NCI-H2196 treated with DMSO at 0.1 percent for 48 hours (cell line): Measurements from ENCODE around the gene CEP63.
"Not testable (repeated sequence)": the region's sequence is repeated elsewhere in the genome, so short reads cannot be mapped to it uniquely, and the experiment has no call there.

ENCODE experiments used
- DNase-seq: peaks from one replicate; lab custom pipeline; 2025; ENCODE audit not compliant: unreplicated experiment; lab: John Stamatoyannopoulos, UW

CEP63 gene

DNA sequence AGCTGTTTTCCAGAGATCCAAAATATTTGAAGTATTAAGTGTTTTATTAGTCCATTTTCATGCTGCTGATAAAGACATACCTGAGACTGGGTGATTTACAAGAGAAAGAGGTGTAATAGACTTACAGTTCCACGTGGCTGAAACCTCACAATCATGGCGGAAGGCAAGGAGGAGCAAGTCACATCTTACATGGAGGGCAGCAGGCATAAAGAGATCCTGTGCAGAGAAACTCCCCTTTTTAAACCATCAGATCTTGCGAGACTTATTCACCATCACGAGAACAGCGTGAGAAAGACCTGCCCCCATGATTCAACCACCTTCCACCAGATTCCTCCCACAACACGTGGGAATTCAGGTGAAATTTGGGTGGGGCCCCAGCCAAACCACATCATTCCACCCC is 82.9 kb downstream of the CEP63 start:
- no peak for DNase-seq

DNA sequence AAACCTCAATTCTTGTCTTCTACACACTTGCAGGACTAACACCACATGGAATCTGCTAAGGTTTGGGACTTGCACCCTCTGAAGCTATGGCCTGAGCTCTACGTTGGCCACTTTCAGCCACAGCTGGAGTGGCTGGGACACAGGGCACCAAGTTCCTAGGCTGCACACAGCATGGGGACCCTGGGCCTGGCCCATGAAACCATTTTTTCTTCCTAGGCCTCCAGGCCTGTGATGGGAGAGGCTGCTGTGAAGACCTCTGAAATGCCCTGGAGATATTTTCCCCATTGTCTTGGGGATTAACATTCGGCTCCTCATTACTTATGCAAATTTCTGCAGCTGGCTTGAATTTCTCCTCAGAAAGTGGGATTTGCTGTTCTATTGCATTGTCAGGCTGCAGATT is 84.0 kb downstream of the CEP63 start:
- DNase-seq: not testable (repeated sequence)

DNA sequence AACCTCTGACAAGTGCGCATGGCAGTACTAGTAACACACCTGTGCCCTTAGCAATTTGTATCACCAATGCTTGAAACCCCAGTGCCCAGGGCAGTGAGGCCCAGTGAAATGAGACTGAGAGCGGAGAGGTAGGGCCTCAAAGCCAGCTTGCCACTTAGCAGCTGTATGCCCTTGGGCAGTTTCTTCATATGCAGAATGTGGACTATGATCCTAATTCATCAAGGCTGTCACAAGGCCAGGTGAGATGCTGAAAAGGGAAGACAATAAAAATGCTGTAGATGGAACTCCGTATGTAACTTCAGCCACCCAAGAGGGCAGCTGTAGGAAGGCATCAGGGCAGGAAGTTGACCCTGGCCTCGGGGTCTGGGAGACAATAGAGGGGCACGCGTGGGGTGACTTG is 90.6 kb downstream of the CEP63 start:
- no peak for DNase-seq

DNA sequence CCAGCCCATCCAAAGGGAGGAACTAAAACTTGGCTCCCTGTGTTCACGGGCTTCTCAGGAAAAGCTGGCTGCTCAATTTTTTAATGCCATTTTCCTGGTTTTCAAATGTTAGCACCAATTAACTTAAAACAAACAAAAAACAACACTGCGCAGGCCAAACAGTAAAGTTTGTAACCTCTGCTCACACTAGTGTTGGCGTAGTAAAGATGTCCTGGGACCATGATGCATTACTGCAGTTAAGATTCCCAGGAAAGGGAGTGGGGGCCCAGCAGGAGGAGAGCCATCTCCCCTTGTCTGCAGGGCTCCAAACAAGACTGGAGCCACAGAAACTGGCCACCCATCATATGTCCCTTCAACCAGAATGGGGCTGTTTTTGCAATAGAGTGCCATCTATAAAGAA is 91.0 kb downstream of the CEP63 start:
- no peak for DNase-seq

DNA sequence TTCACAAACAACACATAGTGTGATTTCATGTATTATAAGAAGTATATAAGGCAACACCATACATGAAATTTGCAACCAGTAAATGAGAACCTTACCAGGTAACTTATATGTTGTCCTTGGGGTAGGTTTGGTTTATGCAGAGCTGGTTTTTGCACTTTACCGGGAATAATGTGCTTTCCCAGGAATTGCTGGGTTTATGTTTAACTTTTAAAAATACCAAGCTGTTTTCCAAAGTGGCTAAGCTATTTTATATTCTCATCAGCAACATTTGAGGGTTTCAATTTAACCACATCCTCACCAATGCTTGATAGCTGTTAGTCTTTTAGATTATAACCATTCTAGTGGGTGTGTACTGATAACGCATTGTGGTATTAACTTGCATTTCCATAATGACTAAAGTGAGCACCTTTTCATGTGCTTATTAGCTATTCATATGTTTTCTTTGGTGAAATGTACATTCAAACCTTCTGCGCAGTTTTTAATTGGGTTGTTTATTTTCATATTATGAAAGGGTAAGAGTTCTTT is 93.3 kb downstream of the CEP63 start:
- no peak for DNase-seq

DNA sequence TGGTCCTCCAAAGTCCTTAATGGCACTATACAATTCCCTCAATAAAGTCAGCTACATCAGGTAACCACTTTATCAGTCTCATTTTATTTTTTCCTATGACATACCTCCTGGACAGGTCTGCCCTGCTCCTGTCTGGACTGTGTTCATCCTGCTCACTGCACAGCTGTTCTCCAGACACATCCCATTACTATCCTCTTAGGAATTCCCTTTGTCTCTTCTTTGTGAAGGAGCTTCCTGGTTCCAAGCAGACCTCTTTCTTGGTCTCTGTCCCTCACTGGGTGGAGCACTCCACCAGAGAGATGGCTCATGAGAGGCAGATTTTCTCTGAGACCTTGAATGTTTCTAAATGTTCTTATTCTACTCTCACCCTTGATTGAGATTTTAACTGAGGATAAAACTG is 104.9 kb downstream of the CEP63 start:
- DNase-seq: no peak

DNA sequence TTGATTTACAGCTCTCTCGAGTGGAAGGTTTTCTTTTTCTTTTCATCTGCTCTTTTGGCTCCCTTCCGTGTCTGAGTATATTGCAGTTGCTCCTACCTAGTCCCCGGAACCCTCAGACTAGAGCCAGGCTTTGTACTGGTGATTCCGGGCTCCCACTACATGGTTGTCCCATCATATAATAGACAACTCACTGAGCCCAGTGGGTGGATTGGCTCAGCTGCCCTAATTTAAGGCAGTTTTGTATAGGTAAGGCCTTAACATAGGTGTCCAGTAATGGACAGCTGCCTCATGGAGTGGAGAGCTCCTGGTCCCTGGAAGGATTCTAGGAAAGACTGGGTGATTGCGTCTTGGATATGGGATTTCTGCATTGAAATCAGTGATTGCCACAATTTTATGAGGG is 106.9 kb downstream of the CEP63 start:
- no peak for DNase-seq

DNA sequence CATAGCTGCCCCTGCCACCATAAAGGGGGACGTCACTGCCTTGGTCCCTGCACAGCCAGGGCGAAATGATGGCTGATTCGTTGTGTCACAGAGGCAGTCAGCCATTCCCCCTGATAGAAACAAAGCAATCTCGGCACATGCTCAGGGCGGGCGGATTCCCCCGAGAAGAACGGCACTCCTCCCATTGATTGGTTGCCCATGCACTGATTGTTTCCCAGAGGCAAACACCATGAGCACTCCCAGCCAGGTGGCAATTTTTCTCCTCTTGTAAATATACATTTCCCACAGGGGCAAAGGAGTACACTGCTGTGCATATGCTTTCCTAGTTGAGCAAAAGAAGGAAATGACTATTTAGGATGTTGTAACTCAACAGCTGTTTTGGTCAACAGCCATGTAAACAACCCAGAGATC is 108.5 kb downstream of the CEP63 start:
- DNase-seq: no peak

DNA sequence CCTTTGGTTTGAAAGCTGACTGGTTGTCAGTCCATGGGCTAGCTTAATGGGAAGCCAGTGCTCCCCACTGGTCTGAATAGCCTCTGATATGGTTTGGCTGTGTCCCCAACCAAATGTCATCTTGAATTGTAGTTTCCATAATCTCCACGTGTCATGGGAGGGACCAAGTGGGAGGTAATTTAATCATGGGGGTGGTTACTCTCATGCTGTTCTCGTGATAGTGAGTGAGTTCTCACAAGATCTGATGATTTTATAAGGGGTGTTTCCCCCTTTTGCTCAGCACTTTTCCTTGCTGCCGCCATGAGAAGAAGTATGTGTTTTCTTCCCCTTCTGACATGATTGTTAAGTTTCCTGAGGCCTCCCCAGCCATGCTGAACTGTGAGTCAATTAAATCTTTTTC is 109.1 kb downstream of the CEP63 start:
- not testable (repeated sequence) for DNase-seq

DNA sequence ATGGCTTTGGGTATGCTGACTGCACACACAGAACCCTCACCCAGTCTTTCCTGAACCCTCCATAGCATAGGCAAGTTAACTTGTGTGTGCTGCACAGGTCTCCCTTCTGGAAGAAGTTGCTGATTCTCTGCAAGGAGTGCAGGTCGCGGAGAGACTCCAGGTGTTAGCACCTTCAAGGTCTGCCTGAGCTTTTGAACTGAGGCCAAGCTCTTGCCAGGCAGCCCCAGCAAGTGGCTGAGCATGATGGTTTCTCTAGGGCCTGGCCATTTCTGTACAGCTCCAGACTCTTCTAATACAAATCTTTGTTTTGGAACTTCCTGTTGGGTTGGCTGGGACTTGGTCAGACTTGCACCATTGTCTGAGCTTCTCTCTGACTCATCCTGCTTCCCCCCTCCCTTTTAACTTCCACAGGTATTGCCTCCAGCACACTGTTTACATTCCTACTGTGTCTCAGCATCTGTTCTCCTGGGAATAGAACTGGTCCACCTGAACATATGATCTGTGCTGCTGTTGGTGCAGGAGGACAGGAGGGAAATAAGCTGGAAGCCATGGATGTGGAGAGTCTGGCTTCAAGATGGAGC is 111.6 kb downstream of the CEP63 start:
- no peak for DNase-seq

DNA sequence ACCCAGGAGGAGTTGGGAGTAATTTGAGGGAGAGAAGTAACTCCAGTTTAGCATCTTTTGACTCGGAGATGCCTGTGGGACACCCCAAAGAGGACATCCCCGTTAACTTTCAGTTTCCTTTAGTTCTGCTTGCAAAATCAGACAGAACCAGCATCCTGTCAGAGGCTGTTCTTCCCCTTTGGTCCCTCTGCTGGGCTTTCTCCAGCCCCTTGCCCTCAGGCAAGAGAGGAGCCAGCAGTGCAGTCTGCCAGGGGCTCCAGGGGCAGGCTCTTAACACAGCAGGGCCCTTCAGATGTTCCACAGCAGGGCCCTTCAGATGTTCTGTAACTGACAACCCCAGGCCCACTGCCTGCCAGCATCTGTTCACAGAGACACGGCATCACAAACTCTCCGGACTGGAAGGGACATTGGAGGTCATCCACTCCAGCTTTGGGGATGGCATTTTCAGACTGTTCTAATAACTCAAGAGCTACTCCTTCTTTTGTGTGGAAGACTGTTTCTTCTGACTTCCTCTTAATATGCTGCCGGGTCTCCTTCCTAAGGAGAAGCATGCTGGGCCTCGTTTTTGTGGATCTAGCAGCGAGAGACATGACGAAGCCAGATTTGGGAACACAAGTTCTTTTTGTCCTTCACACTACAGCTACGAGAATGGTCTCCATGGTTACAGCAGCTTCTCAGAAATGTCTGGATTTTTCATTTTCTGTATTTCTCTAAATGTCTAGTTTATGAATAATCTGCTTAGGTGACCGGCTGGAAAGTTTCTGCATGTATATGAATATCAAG is 113.1 kb downstream of the CEP63 start:
- no peak for DNase-seq

DNA sequence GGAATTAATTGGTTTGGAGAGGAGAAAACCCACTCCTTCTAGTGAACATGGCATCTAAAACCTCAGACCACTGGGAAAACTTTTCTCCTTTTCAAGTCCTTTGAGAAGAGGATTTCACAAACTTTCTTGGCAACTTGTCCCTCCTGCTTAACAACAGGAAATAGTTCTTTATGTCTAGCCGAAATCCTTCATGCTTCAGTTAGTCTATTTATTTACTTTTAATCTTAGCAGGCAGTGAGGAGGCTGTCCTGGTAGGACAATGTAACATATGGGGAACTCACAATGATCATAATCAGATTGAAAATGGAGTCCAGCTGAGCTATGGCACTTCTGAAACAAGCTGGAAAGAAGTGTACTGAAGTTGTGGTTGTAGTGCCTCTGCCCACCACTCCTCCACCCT is 114.3 kb downstream of the CEP63 start:
- no peak for DNase-seq

DNA sequence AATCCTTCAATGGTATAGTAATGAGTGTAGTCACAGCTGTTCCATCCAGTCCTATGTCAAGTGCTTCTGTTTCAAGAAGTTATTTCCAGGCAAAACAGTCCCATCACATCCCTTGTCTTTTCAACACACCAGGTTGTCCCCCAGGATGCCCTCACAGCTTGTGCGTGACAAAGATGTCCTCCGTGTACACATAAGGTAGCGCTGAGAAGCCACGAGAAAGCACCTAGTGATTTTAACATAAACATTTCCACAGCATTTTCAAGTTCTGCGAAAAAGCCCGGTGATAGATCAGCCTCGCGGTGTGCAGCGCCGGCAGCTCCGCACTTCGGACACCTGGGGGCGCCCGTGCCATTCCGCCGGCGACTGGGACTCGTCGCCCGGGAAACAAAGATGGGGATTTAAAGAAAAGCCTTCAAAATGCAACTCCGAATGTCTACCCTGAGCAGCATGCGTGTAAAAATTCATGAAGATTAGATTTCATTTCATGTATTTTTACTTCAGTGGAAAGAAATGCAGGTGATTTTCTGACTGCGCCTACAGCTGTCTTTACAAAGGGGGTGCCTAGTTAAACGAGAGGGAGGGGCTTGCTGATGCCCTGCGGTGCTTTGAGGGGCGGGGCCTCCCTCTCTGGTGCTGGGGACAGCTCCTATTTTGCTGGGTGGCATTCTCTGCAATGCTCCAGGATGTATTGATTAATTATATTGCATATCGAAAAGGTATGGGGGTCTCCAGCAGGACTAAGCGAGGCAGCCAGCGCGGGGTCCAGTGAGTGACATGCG is 115.0 kb downstream of the CEP63 start:
- peak; percentile 58 for DNase-seq

DNA sequence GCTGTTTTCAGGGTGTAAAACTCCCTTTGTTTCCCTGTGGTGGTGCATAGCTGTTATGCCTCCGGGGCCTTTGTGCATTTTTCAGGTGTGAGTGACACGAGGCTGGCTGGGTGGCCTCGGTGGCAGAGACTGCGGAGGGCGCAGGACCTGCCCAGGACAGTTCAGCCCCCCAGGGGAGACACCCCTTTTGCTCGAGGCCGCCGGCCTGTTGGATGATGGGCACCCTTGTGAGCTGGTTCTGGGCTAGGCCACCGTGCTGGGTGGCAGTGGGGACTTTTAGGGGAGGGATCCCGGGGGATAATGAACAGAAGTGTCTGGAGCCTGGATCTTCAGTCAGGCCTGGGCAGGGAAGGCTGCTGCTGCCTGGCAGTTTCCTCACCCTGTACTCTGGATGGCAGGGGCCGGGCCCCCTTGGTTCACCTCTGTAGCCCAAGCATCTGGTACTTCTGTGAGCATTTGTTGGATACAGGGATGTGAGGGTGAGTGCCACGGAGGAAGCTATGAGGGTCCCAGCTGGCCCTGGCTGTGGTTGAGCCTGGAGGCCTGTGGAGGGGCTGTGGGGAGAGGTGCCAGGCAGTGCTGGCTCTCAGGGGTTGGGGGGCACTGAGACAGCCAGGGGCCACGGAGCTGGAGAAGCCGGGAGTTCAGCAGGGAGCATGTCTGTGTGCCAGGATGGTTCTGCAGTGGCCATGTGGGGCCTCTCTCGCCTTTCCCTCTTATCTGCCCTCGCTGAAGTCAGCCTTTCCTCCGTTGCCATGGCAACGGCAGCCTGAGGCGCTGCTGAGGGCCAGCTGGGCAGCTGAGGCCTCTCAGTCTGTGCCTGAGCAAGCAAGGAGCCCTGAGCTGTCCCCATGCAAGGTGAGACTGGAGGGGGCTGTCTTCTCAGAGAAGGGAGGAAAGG is 115.9 kb downstream of the CEP63 start:
- DNase-seq: peak; percentile 52

DNA sequence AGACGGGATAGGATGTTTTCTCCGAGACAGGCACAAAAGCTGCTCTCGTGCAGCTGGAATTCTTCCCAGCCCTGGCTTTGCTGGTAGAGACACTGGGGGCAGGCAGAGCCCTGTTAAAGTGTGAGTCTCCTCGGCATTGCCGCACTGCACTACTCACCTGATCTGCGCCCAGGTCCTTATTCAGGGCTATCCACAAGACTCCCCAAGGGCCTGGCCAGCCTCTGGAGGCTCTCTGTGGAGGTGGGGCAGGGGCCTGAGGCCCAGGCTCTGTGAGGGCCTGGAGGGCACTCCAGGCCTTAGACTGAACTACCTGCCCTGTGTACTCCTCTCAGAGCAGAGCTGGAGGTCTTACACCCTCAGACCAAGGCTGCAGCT is 116.6 kb downstream of the CEP63 start:
- DNase-seq: no peak

DNA sequence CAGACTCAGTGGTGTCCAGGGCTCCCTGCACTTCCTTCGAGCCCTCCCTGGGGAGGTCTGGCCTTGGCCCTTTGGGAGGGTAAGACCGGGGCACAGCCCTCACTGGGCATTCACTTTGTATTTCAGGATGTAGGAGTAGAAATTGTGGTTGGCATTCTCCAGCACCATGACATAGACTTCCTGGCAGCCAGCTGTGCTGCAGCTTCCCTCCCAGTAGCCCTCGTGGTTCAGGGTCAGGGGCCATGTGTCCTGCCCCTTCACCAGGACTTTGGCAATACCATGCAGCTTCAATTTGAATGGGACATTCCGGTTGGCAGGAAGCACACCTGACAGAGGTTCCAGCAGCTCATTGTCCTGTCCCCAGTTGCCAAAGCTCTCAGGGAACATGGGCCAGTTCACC is 117.6 kb downstream of the CEP63 start:
- DNase-seq: no peak

DNA sequence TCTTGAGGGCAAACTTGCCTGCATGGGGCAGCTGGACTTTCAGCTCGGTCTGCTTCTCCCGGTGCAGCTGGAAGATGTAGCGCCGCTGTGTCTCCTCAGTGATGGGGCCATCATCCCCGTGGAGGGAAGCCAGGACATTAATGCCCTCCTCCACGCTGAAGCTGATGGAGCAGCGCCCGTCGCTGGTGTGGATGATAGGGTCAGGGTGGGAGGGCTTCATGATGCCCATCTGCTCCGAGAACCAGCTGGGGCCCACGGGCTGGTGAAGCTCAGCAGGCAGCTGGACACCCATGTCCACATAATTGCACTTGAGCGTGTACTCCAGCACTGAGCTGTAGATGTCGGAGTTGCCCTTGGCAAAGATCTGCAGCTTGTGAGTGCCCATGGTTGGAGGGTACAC is 118.1 kb downstream of the CEP63 start:
- DNase-seq: no peak

DNA sequence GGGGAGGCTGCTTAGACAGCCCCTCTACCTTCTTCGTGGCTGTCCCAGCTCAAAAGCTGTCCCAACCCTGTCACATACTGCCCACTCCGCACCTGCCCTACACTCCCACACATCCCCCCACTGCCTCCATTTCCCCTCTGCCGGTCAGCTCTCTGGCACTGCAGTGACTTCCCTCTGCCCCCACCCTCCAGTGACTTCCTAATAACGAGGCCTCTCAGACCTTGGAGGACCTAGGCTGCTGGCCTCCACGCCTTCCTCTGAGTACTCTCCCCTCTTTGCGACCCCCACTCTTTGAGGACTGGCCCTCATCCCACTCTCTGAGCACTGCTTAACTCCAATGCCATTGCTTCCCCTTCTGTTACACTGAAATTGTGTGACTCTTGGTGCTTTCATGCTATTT is 119.7 kb downstream of the CEP63 start:
- no peak for DNase-seq

DNA sequence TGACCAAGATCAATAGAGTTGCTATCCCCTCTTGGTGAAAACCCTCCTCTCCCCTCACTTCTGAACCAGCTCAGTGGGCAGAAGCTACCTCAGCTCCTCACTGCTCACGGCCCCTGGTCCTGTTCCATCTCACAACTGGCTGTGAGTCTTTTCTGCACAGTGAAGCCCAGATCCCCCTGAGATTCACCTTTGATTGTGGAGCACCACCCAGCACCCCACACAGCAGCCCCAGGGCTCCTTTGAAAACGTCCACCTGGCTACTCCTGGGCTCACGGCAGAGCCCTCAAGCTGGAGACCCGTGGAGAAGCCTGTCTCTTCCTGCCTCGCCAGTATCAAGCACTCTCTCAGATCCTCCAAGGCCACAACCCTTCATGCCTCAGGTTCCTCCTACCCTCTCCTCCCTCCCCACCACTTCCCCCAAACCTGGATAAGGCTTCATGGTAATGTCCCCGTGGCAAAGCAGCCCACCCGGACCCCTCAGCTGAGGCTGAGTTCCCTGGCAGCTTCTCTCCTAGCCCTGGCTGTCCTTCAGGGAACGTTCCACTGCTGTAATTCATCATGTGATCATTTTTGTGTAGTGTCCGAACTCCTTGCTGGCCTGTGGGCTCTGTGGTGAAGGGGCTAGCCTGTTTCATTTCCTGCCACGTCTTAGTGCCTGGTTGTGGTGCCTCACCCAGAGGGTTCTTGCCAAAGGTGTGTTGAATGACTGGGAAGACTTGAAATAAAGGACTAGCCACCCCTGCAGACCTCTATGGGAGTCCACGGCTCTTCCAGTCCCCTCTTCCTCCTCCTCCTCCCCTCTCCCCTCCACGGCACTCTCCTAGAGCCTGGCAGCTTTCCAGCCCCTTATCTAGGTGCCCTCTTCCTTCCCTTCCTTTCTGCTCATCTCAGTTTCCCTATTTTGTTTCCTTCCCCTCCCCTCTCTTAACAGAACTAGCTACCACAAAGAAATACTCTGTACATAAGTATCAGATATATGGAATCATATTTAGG is 120.5 kb downstream of the CEP63 start:
- no peak for DNase-seq
